HepG2 (cell line): ENCODE data around the gene NISCH. TPM values are rescaled to one million over a fixed set of nuclear protein-coding genes. Genes with fewer than 3 reads are reported as not detected.

ENCODE experiments used
- BCL6 ChIP-seq: IDR thresholded peaks from 2 replicates; pipeline ENCODE4 v1.6.1; 2016; ENCODE audit warnings: missing genetic modification reagents, missing compliant biosample characterization
- HBP1 ChIP-seq: IDR thresholded peaks from 2 replicates; pipeline ENCODE4 v1.6.1; 2016; ENCODE audit warnings: low read depth, control low read depth
- HES4 ChIP-seq: sonication (generic); formaldehyde crosslinking; IDR thresholded peaks from 2 replicates; pipeline ENCODE4 v1.9.0; 2021; ENCODE audit warnings: mild to moderate bottlenecking, missing genetic modification reagents, borderline replicate concordance
- HMGXB4 ChIP-seq, 2 experiments: sonication (generic) in 1 of 2; formaldehyde crosslinking in 1 of 2; IDR thresholded peaks; 2 replicates each; pipeline versions ENCODE4 v1.4.0 to v1.6.1; 2018 to 2020; ENCODE audit warnings: missing genetic modification reagents in 2 of 2, borderline replicate concordance in 1 of 2, low read depth in 1 of 2, mild to moderate bottlenecking in 1 of 2, missing biosample characterization in 1 of 2
- MAFF ChIP-seq: IDR thresholded peaks from 2 replicates; pipeline ENCODE4 v1.6.1; 2011; ENCODE audit warnings: low read depth, low read length, improper control_type of control experiment
- NR2C2 ChIP-seq: sonication (generic); formaldehyde crosslinking; IDR thresholded peaks from 2 replicates; pipeline ENCODE4 v1.4.0; 2020; ENCODE audit warnings: missing genetic modification reagents, mild to moderate bottlenecking, moderate library complexity, borderline replicate concordance
- PHB2 ChIP-seq: fragments of 450-650 bp; IDR thresholded peaks from 2 replicates; pipeline ENCODE4 v1.6.1; 2018; ENCODE audit not compliant: partially characterized antibody
- RNF2 ChIP-seq: fragments of 450-650 bp; conservative IDR thresholded peaks from 2 replicates; pipeline ENCODE4 v1.6.1; 2016; ENCODE audit warnings: low read depth
- TBX3 ChIP-seq: fragments of 450-650 bp; IDR thresholded peaks from 2 replicates; pipeline ENCODE4 v1.6.1; 2017; ENCODE audit warnings: antibody characterized with exemption, mild to moderate bottlenecking, inconsistent platforms, borderline replicate concordance
- UBTF ChIP-seq: sonication (generic); formaldehyde crosslinking; IDR thresholded peaks from 2 replicates; pipeline ENCODE4 v1.4.0; 2020; ENCODE audit warnings: mild to moderate bottlenecking, missing genetic modification reagents
- ZBTB39 ChIP-seq: sonication (generic); formaldehyde crosslinking; IDR thresholded peaks from 2 replicates; pipeline ENCODE4 v1.5.0; 2020; ENCODE audit warnings: missing genetic modification reagents
- ZNF605 ChIP-seq: sonication (generic); formaldehyde crosslinking; IDR thresholded peaks from 2 replicates; pipeline ENCODE4 v1.8.0; 2022; ENCODE audit warnings: mild to moderate bottlenecking, missing genetic modification reagents
- ZNF678 ChIP-seq: sonication (generic); formaldehyde crosslinking; IDR thresholded peaks from 2 replicates; pipeline ENCODE4 v1.4.0; 2020; ENCODE audit warnings: mild to moderate bottlenecking, missing genetic modification reagents
- ZNF839 ChIP-seq: sonication (generic); formaldehyde crosslinking; IDR thresholded peaks from 2 replicates; pipeline ENCODE4 v1.4.0; 2020; ENCODE audit warnings: missing genetic modification reagents, mild to moderate bottlenecking, borderline replicate concordance
- ZUFSP ChIP-seq: sonication (generic); formaldehyde crosslinking; IDR thresholded peaks from 2 replicates; pipeline ENCODE4 v1.9.0; 2021; ENCODE audit warnings: missing genetic modification reagents, mild to moderate bottlenecking, borderline replicate concordance
- polyA plus RNA-seq, 8 experiments: library from polyadenylated mRNA; depleted of rRNA in 3 of 8; stranded (reverse) in 7 of 8; unstranded in 1 of 8; fragments of >200 nt; fragmentation: Illumina TruSeq in 4 of 8; extraction: Trizol in 4 of 8; gene quantifications; 2 replicates each; pipeline versions ENCODE4 v1.2.1 to v1.2.3, GENCODE V29; 2011 to 2016; ENCODE audit warnings: low read depth in 4 of 8, missing spikeins in 1 of 8, mixed read lengths in 1 of 8; ENCODE audit not compliant: insufficient read depth in 1 of 8
- total RNA-seq, 5 experiments: library from RNA; depleted of rRNA; stranded (reverse); fragments of >200 nt; fragmentation: Illumina TruSeq; extraction: Trizol; gene quantifications; 2 replicates each; pipeline ENCODE4 v1.2.3, GENCODE V29; 2016; ENCODE audit warnings: low read depth in 1 of 5

NISCH gene
- total and polyA plus RNA-seq, 2 of the 13 experiments (the other 11 are each of a cell fraction or from before 2014, with no cell fraction given), result 27.0 to 47.6 TPM

- TF ChIP-seq NR2C2 (CRISPR knock-in tag) (peak; percentile 94), HBP1 (0 out of 2 replicates have a peak, but pooled peaks have one; percentile 21), UBTF (CRISPR knock-in tag) (peak; percentile 72), ZUFSP (CRISPR knock-in tag) (no peak), ZNF678 (CRISPR knock-in tag) (no peak), TBX3 (no peak), ZBTB39 (CRISPR knock-in tag) (no peak), RNF2 (no peak), ZNF839 (CRISPR knock-in tag) (no peak), BCL6 (CRISPR knock-in tag) (peak; percentile 36; the same call in 1 of the 2 replicates), MAFF (no peak), PHB2 (no peak), HMGXB4 (CRISPR knock-in tag; IDR thresholded peaks at IDR 0.05; ENCODE audit: borderline replicate concordance in 1 of 2, low read depth in 1 of 2) (peak; percentile 54 to 70; a peak in 3 of 4 replicates), ZNF605 (CRISPR knock-in tag) (peak; percentile 76; the same call in 1 of the 2 replicates), HES4 (CRISPR knock-in tag) (0 out of 2 replicates have a peak, but pooled peaks have one; percentile 23)
These were observed 10.3 kb upstream of the NISCH start, which contains the start of gene SEMA3G (continued) for GRCh38 chr3:52444860-52445793.
